ENCODE measurements around the gene TOMM70. TPM values are rescaled to one million over a fixed set of nuclear protein-coding genes. Genes with fewer than 3 reads are reported as not detected.
A peak's percentile ranks its signal among the peaks of the same experiment; 100 is the strongest.

The TOMM70 gene
- total RNA-seq = 28.3 and 32.3 TPM in 2 replicates
- polyA plus RNA-seq = 6.2 and 7.6 TPM in 2 replicates
- 13.6 TPM in 2 replicates for polyA plus RNA-seq (2011; cell fraction: cytosol; rRNA removed)
- polyA plus RNA-seq (2011; cell fraction: nucleus; rRNA removed) = 10.2 and 11.3 TPM in 2 replicates
- 19.6 and 29.2 TPM in 2 replicates for polyA plus RNA-seq (2012)
- 12.7 and 13.0 TPM in 2 replicates for polyA minus RNA-seq
- polyA minus RNA-seq (2011; cell fraction: cytosol; rRNA and poly(A)+ RNA removed) = 35.3 TPM
- 11.7 and 13.1 TPM in 2 replicates for polyA minus RNA-seq (2011; cell fraction: nucleus; rRNA and poly(A)+ RNA removed)
- Bru-seq, nascent RNA = percentile 84 among the genes with signal in this experiment
- percentile 87 among the genes with signal in this experiment for BruChase-seq, experiment 1, labeled RNA remaining after a 6-hour chase
- BruChase-seq, experiment 2, labeled RNA remaining after a 2-hour chase = percentile 84 among the genes with signal in this experiment
- long read RNA-seq, full-length matches to known transcripts = 18 of 32 reads
- long read RNA-seq, partial matches to known transcripts = 13 of 32 reads
- long read RNA-seq, other reads (novel, unspliced or antisense) = 1 of 32 reads

- no TSS peak for BruUV-seq (replicated peaks)
- ChIA-PET POLR2A (interaction anchor here (1.0 to 2.0 kb wide), 3 partner anchors 9 to 140 kb away, joined by 4 to 9 read pairs (median 5); partner anchors contain the start of gene TBC1D23), CTCF (interaction anchor here (0.8 to 3.0 kb wide), 8 partner anchors 9 to 558 kb away, joined by 3 to 13 read pairs (median 4); no protein-coding TSS in a partner anchor)
- peak within 1 kb of the TSS; percentile 80 for H3K9ac ChIP-seq (replicated peaks; ENCODE audit: extremely low read depth, insufficient read depth, low read length)
- peak within 1 kb of the TSS; percentile 55 to 94 (median 76) for H3K4me3 ChIP-seq (replicated peaks in 1 of 3; ENCODE audit: insufficient read depth in 1 of 3, low read depth in 1 of 3, low read length in 3 of 3)
- H3K36me3 ChIP-seq (ENCODE audit: control insufficient read depth in 2 of 2, extremely low read depth in 1 of 2, insufficient read depth in 2 of 2, low read length in 2 of 2) = no peaks in the 10 kb centered on the region
- no peaks in the 10 kb centered on the region for H4K20me1 ChIP-seq (replicated peaks; ENCODE audit: control insufficient read depth, extremely low read depth, insufficient read depth, low read length)
- peak; percentile 94 for FAIRE-seq
- intact Hi-C loops (cut with micrococcal nuclease) = loop anchor here (1.0 to 5.0 kb wide), 5 partner anchors 67 to 1276 kb away; partner anchors contain the start of genes NIT2, TFG, TMEM45A and ZBTB11
- dilution Hi-C loops (cut with MboI; ENCODE audit: extremely low pct_ligation_motif_present, low sequenced_read_pairs) = no loop called here
- peak; percentile 98 for DNase-seq (ENCODE audit: low read depth, low spot score)
- H3K27ac ChIP-seq (ENCODE audit: insufficient read depth, low read depth, low read length) = peak within 1 kb of the TSS; percentile 75
- no peaks in the 10 kb centered on the region for H3K9me1 ChIP-seq (replicated peaks; ENCODE audit: control insufficient read depth, extremely low read depth, insufficient read depth, low read length)
- peak within 1 kb of the TSS; percentile 91 for H2AFZ ChIP-seq (ENCODE audit: low read depth, low read length)
- H3K79me2 ChIP-seq (ENCODE audit: control insufficient read depth, insufficient read depth, low read length) = peaks cover 45% of the 10 kb centered on the region
- H3K27me3 ChIP-seq (ENCODE audit: control insufficient read depth in 2 of 2, insufficient read depth in 2 of 2, low read length in 2 of 2) = no peaks in the 10 kb centered on the region
- H3K9me3 ChIP-seq (replicated peaks; ENCODE audit: control insufficient read depth, insufficient read depth, low read length) = no peaks in the 10 kb centered on the region
- peak; percentile 78 for TF ChIP-seq POLR2AphosphoS5 (IDR thresholded peaks at IDR 0.05; ENCODE audit: insufficient read depth, low read depth, low read length)
- peak; percentile 93 for TF ChIP-seq POLR2A (IDR thresholded peaks at IDR 0.05; ENCODE audit: low read depth, low read length)
- no peak for TF ChIP-seq EZH2 (IDR thresholded peaks at IDR 0.05; ENCODE audit: borderline replicate concordance, low read depth, low read length, severe bottlenecking)
- TF ChIP-seq JUN (IDR thresholded peaks at IDR 0.05; ENCODE audit: borderline replicate concordance, insufficient read depth, insufficient read length, low read depth) = no peak
- TF ChIP-seq MAX (IDR thresholded peaks at IDR 0.05; ENCODE audit: insufficient read depth, insufficient read length) = no peak
- TF ChIP-seq MYC (IDR thresholded peaks at IDR 0.05; ENCODE audit: low read depth, low read length) = peak; percentile 40
- H3K4me1 ChIP-seq (ENCODE audit: control insufficient read depth, extremely low read depth, insufficient read depth, low read length) = peaks cover 23% of the 10 kb centered on the region
- H3K4me2 ChIP-seq (ENCODE audit: insufficient read depth, low read length) = peak within 1 kb of the TSS; percentile 88
Measured at GRCh38 chr3:100400780-100401673, at the start of gene TOMM70, which contains the start of gene LNP1. Gene TOMM70 (minus strand): TSS chr3:100401089. CDS start chr3:100400949, 140 bp downstream. Gene LNP1 (plus strand): TSS chr3:100401539. CDS start chr3:100429730, 28,191 bp downstream.

Measured in endothelial cell of umbilical vein (primary cell).